H1 (cell line): ENCODE data around the gene FBXO5. TPM values are rescaled to one million over a fixed set of nuclear protein-coding genes. Genes with fewer than 3 reads are reported as not detected.
A peak's percentile ranks its signal among the peaks of the same experiment; 100 is the strongest.

ENCODE experiments used
- ASH2L ChIP-seq: fragments of 200-600, 300-600 bp; sonication (generic); IDR thresholded peaks from one replicate; pipeline ENCODE4 v1.7.1; 2017; ENCODE audit warnings: low read length
- GTF2F1 ChIP-seq: IDR thresholded peaks from 2 replicates; pipeline ENCODE4 v1.6.1; 2012; ENCODE audit warnings: low read depth, low read length, improper control_type of control experiment, borderline replicate concordance
- KDM4A ChIP-seq: IDR thresholded peaks from one replicate; pipeline ENCODE4 v1.7.1; 2012; ENCODE audit warnings: low read depth, mild to moderate bottlenecking, moderate library complexity, low read length, inconsistent platforms; ENCODE audit not compliant: severe bottlenecking
- KDM5A ChIP-seq: fragments of 200-600 bp; IDR thresholded peaks from 2 replicates; pipeline ENCODE4 v1.7.1; 2012; ENCODE audit warnings: mild to moderate bottlenecking, low read length, inconsistent platforms, mixed read lengths
- RFX5 ChIP-seq: IDR thresholded peaks from 2 replicates; pipeline ENCODE4 v1.6.1; 2011; ENCODE audit warnings: low read depth, low read length, improper control_type of control experiment, borderline replicate concordance
- polyA plus RNA-seq, 7 experiments: library from polyadenylated mRNA; depleted of rRNA in 3 of 7; stranded (reverse) in 5 of 7; unstranded in 2 of 7; fragments of >200 nt in 5 of 7; fragments of 200-250 nt in 2 of 7; gene quantifications; 1 replicate in 5 of 7; 2 replicates in 1 of 7; 4 replicates in 1 of 7; pipeline versions ENCODE4 v1.2.1 to v1.2.3, GENCODE V29; 2011 to 2013; ENCODE audit warnings: missing spikeins in 2 of 7, mixed read lengths in 2 of 7
- total RNA-seq: library from RNA; stranded (reverse); fragmentation: NEBNext Ultra II Directional; extraction: Animal tissue kit (Norgen Biotek cat#: 25700); gene quantifications from 2 replicates; pipeline ENCODE4 v1.2.1, GENCODE V29; 2021
- TF ChIP-seq, protein P1 (sequence below), 3 experiments: IDR thresholded peaks; 1 replicate in 2 of 3; 2 replicates in 1 of 3; pipeline versions ENCODE4 v1.5.1 to v1.6.1; 2011; ENCODE audit warnings: low read length in 3 of 3, mild to moderate bottlenecking in 3 of 3, inconsistent platforms in 2 of 3, low read depth in 1 of 3, moderate library complexity in 1 of 3; ENCODE audit not compliant: insufficient read depth in 1 of 3; ENCODE audit errors: control extremely low read depth in 1 of 3
- TF ChIP-seq, protein P2 (sequence below): fragments of 300-600 bp; sonication (generic); IDR thresholded peaks from 2 replicates; pipeline ENCODE4 v1.7.1; 2012; ENCODE audit warnings: low read length, moderate library complexity, mild to moderate bottlenecking, inconsistent platforms; ENCODE audit not compliant: insufficient replicate concordance

Gene FBXO5
- total and polyA plus RNA-seq, 2 of the 8 experiments (the other 6 are each of a cell fraction or from before 2014, with no cell fraction given): 13.7 to 55.1 TPM

DNA sequence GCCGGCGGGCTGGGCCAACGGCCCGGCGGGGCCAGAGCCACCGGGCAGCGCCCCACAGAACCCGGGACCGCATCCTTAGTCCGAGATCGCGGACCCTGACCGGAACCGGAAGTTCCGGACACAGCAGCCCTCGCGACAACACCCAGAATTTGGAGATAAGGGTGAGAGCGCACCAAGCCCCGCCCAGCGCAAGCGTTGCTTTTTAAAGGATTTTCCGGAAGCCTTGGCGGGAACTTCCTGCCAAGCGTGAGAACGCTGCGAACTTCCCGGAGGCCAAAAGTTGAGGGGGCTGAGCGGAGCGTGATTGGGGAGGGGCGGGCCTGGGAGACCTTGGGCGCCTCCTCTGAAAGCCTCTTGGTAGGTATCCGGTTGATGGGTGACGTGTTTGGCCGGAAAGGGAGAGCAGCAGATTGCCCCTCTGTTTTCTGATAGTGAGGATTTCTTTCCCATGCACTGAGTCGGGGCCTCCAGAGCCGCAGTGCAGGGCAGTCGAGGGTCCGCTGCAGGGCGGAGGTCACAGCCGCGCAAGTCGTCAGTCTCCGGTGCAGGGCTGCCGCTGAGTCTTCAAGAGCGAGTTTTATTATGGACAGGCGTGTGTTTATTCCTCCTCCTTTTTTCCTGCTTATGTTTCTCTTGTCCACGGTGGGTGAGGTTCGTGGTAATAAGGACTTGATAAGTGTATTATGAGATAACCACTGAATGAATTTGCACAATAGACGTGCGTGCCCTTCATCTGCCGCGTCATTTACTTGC, 19.9 kb upstream of the FBXO5 start, which contains the start of gene MTRF1L (continued):
- TF ChIP-seq, protein P1, sequence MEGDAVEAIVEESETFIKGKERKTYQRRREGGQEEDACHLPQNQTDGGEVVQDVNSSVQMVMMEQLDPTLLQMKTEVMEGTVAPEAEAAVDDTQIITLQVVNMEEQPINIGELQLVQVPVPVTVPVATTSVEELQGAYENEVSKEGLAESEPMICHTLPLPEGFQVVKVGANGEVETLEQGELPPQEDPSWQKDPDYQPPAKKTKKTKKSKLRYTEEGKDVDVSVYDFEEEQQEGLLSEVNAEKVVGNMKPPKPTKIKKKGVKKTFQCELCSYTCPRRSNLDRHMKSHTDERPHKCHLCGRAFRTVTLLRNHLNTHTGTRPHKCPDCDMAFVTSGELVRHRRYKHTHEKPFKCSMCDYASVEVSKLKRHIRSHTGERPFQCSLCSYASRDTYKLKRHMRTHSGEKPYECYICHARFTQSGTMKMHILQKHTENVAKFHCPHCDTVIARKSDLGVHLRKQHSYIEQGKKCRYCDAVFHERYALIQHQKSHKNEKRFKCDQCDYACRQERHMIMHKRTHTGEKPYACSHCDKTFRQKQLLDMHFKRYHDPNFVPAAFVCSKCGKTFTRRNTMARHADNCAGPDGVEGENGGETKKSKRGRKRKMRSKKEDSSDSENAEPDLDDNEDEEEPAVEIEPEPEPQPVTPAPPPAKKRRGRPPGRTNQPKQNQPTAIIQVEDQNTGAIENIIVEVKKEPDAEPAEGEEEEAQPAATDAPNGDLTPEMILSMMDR (IDR thresholded peaks at IDR 0.05; ENCODE audit: control extremely low read depth in 1 of 3, insufficient read depth in 1 of 3, low read depth in 1 of 3, low read length in 3 of 3): no peak
- no peak for TF ChIP-seq GTF2F1
- TF ChIP-seq KDM5A: no peak
- TF ChIP-seq ASH2L: peak; percentile 87
- no peak for TF ChIP-seq RFX5
- TF ChIP-seq, protein P2, sequence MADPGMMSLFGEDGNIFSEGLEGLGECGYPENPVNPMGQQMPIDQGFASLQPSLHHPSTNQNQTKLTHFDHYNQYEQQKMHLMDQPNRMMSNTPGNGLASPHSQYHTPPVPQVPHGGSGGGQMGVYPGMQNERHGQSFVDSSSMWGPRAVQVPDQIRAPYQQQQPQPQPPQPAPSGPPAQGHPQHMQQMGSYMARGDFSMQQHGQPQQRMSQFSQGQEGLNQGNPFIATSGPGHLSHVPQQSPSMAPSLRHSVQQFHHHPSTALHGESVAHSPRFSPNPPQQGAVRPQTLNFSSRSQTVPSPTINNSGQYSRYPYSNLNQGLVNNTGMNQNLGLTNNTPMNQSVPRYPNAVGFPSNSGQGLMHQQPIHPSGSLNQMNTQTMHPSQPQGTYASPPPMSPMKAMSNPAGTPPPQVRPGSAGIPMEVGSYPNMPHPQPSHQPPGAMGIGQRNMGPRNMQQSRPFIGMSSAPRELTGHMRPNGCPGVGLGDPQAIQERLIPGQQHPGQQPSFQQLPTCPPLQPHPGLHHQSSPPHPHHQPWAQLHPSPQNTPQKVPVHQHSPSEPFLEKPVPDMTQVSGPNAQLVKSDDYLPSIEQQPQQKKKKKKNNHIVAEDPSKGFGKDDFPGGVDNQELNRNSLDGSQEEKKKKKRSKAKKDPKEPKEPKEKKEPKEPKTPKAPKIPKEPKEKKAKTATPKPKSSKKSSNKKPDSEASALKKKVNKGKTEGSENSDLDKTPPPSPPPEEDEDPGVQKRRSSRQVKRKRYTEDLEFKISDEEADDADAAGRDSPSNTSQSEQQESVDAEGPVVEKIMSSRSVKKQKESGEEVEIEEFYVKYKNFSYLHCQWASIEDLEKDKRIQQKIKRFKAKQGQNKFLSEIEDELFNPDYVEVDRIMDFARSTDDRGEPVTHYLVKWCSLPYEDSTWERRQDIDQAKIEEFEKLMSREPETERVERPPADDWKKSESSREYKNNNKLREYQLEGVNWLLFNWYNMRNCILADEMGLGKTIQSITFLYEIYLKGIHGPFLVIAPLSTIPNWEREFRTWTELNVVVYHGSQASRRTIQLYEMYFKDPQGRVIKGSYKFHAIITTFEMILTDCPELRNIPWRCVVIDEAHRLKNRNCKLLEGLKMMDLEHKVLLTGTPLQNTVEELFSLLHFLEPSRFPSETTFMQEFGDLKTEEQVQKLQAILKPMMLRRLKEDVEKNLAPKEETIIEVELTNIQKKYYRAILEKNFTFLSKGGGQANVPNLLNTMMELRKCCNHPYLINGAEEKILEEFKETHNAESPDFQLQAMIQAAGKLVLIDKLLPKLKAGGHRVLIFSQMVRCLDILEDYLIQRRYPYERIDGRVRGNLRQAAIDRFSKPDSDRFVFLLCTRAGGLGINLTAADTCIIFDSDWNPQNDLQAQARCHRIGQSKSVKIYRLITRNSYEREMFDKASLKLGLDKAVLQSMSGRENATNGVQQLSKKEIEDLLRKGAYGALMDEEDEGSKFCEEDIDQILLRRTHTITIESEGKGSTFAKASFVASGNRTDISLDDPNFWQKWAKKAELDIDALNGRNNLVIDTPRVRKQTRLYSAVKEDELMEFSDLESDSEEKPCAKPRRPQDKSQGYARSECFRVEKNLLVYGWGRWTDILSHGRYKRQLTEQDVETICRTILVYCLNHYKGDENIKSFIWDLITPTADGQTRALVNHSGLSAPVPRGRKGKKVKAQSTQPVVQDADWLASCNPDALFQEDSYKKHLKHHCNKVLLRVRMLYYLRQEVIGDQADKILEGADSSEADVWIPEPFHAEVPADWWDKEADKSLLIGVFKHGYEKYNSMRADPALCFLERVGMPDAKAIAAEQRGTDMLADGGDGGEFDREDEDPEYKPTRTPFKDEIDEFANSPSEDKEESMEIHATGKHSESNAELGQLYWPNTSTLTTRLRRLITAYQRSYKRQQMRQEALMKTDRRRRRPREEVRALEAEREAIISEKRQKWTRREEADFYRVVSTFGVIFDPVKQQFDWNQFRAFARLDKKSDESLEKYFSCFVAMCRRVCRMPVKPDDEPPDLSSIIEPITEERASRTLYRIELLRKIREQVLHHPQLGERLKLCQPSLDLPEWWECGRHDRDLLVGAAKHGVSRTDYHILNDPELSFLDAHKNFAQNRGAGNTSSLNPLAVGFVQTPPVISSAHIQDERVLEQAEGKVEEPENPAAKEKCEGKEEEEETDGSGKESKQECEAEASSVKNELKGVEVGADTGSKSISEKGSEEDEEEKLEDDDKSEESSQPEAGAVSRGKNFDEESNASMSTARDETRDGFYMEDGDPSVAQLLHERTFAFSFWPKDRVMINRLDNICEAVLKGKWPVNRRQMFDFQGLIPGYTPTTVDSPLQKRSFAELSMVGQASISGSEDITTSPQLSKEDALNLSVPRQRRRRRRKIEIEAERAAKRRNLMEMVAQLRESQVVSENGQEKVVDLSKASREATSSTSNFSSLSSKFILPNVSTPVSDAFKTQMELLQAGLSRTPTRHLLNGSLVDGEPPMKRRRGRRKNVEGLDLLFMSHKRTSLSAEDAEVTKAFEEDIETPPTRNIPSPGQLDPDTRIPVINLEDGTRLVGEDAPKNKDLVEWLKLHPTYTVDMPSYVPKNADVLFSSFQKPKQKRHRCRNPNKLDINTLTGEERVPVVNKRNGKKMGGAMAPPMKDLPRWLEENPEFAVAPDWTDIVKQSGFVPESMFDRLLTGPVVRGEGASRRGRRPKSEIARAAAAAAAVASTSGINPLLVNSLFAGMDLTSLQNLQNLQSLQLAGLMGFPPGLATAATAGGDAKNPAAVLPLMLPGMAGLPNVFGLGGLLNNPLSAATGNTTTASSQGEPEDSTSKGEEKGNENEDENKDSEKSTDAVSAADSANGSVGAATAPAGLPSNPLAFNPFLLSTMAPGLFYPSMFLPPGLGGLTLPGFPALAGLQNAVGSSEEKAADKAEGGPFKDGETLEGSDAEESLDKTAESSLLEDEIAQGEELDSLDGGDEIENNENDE: no peak
- TF ChIP-seq KDM4A: peak; percentile 11
